Measurements from ENCODE around the gene MARK1.

GRCh38 chr1:220669005-220669404 is 141.1 kb downstream of the MARK1 start:
- TF ChIP-seq EZH2 (IDR thresholded peaks at IDR 0.05; ENCODE audit: borderline replicate concordance, insufficient read depth, low read depth, low read length, poor library complexity, severe bottlenecking) = no peak
- no peak for TF ChIP-seq CTCF (IDR thresholded peaks at IDR 0.05)

Measured in B cell (primary cell).